HepG2 (cell line): Measurements from ENCODE around the gene LRRC43. TPM values are rescaled to one million over a fixed set of nuclear protein-coding genes. Genes with fewer than 3 reads are reported as not detected.
A peak's percentile ranks its signal among the peaks of the same experiment; 100 is the strongest.

Source experiments
- ARID2 ChIP-seq: sonication (generic); formaldehyde crosslinking; IDR thresholded peaks from 2 replicates; pipeline ENCODE4 v1.8.1; 2022; ENCODE audit warnings: mild to moderate bottlenecking, missing genetic modification reagents, borderline replicate concordance
- FOXK2 ChIP-seq: fragments of 450-650 bp; IDR thresholded peaks from 2 replicates; pipeline ENCODE4 v1.6.1; 2016
- GATAD2A ChIP-seq: IDR thresholded peaks from 2 replicates; pipeline ENCODE4 v1.6.1; 2016
- KDM1A ChIP-seq: IDR thresholded peaks from 2 replicates; pipeline ENCODE4 v1.6.1; 2016; ENCODE audit warnings: missing compliant biosample characterization
- MEIS2 ChIP-seq: sonication (generic); formaldehyde crosslinking; IDR thresholded peaks from 2 replicates; pipeline ENCODE4 v1.9.0; 2021; ENCODE audit warnings: mild to moderate bottlenecking, missing genetic modification reagents
- NFIB ChIP-seq: sonication (generic); formaldehyde crosslinking; IDR thresholded peaks from 2 replicates; pipeline ENCODE4 v1.9.0; 2021; ENCODE audit warnings: missing genetic modification reagents, mild to moderate bottlenecking, borderline replicate concordance
- PCBP2 ChIP-seq: fragments of 200-400 bp; formaldehyde crosslinking; optimal IDR thresholded peaks from 2 replicates; pipeline ENCODE3; 2018; ENCODE audit warnings: low read length, low read depth; ENCODE audit not compliant: poor library complexity, severe bottlenecking
- PRPF4 ChIP-seq: fragments of 200-400 bp; formaldehyde crosslinking; IDR thresholded peaks from 2 replicates; pipeline ENCODE4 v1.6.1; 2016; ENCODE audit warnings: low read length, low read depth; ENCODE audit not compliant: poor library complexity, severe bottlenecking
- RXRB ChIP-seq: IDR thresholded peaks from 2 replicates; pipeline ENCODE4 v1.6.1; 2016; ENCODE audit warnings: borderline replicate concordance, missing genetic modification reagents, missing compliant biosample characterization
- SIX1 ChIP-seq: sonication (generic); formaldehyde crosslinking; IDR thresholded peaks from 2 replicates; pipeline ENCODE4 v1.4.0; 2020; ENCODE audit warnings: missing genetic modification reagents, borderline replicate concordance
- ZNF720 ChIP-seq: sonication (generic); formaldehyde crosslinking; IDR thresholded peaks from 2 replicates; pipeline ENCODE4 v1.4.0; 2020; ENCODE audit warnings: missing genetic modification reagents
- ZNF75D ChIP-seq: sonication (generic); formaldehyde crosslinking; IDR thresholded peaks from 2 replicates; pipeline ENCODE4 v1.8.1; 2023; ENCODE audit warnings: missing genetic modification reagents, mild to moderate bottlenecking, borderline replicate concordance
- polyA plus RNA-seq, 8 experiments: library from polyadenylated mRNA; depleted of rRNA in 3 of 8; stranded (reverse) in 7 of 8; unstranded in 1 of 8; fragments of >200 nt; fragmentation: Illumina TruSeq in 4 of 8; extraction: Trizol in 4 of 8; gene quantifications; 2 replicates each; pipeline versions ENCODE4 v1.2.1 to v1.2.3, GENCODE V29; 2011 to 2016; ENCODE audit warnings: low read depth in 4 of 8, missing spikeins in 1 of 8, mixed read lengths in 1 of 8; ENCODE audit not compliant: insufficient read depth in 1 of 8
- total RNA-seq, 5 experiments: library from RNA; depleted of rRNA; stranded (reverse); fragments of >200 nt; fragmentation: Illumina TruSeq; extraction: Trizol; gene quantifications; 2 replicates each; pipeline ENCODE4 v1.2.3, GENCODE V29; 2016; ENCODE audit warnings: low read depth in 1 of 5
- TF ChIP-seq, protein P1 (sequence below): sonication (generic); formaldehyde crosslinking; conservative IDR thresholded peaks from 2 replicates; pipeline ENCODE4 v1.4.0; 2020; ENCODE audit warnings: missing genetic modification reagents
- TF ChIP-seq, protein P2 (sequence below): sonication (generic); formaldehyde crosslinking; IDR thresholded peaks from 2 replicates; pipeline ENCODE4 v1.5.0; 2020; ENCODE audit warnings: missing genetic modification reagents, mild to moderate bottlenecking, borderline replicate concordance
- TF ChIP-seq, protein P3 (sequence below): sonication (generic); formaldehyde crosslinking; IDR thresholded peaks from 2 replicates; pipeline ENCODE4 v1.8.1; 2023; ENCODE audit warnings: missing genetic modification reagents, mild to moderate bottlenecking, borderline replicate concordance
- TF ChIP-seq, protein P4 (sequence below): IDR thresholded peaks from 2 replicates; pipeline ENCODE4 v1.6.1; 2016; ENCODE audit warnings: missing biosample characterization, missing genetic modification reagents, low read depth
- TF ChIP-seq, protein P5 (sequence below): sonication (generic); formaldehyde crosslinking; IDR thresholded peaks from 2 replicates; pipeline ENCODE4 v1.5.1; 2020; ENCODE audit warnings: missing genetic modification reagents, mild to moderate bottlenecking, borderline replicate concordance
- TF ChIP-seq, protein P6 (sequence below): sonication (generic); formaldehyde crosslinking; IDR thresholded peaks from 2 replicates; pipeline ENCODE4 v1.4.0; 2020; ENCODE audit warnings: missing genetic modification reagents, borderline replicate concordance
- TF ChIP-seq, protein P7 (sequence below): sonication (generic); formaldehyde crosslinking; IDR thresholded peaks from 2 replicates; pipeline ENCODE4 v1.8.1; 2023; ENCODE audit warnings: mild to moderate bottlenecking, missing genetic modification reagents

LRRC43 gene
- total and polyA plus RNA-seq, 2 of the 13 experiments (the other 11 are each of a cell fraction or from before 2014, with no cell fraction given): not detected

DNA sequence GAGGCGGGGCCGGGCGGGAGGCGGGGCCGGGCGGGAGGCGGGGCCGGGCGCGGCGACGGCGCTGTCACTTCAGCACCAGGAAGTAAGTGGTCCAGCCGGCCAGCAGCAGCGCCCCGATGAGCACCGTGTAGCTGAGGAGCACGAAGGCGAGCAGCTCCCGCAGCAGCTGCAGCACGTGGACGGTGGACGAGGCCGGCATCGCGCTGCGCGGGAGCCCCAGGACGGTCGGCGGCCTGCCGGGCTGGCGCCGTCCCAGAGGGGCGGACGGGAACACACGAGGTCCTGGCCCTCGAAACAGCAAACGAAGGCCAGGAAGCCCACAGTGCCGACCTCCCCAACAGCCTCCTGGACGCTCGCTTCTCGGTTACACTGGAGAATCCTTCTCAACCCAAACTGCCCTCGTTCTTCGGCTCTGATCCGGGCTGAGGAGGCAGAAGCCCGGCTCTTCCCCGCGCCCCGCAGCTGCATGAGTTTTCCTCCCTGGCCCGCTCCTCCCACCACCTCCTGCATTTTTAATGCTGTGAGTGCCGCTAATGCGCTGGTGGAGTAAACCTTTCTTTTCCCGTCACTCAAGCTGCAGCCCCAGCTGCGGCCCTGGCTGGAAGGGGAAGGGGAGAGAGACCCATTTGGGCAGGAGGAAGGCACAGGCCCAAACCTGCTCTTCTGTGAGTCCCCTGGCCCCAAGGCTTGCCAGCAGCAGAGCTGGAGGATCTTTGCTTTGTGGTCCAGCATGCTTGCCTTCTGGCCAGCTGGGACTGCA, 43.6 kb downstream of the LRRC43 start (continued):
- TF ChIP-seq, protein P1, sequence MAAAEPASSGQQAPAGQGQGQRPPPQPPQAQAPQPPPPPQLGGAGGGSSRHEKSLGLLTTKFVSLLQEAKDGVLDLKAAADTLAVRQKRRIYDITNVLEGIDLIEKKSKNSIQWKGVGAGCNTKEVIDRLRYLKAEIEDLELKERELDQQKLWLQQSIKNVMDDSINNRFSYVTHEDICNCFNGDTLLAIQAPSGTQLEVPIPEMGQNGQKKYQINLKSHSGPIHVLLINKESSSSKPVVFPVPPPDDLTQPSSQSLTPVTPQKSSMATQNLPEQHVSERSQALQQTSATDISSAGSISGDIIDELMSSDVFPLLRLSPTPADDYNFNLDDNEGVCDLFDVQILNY (CRISPR knock-in tag): peak; percentile 65
- TF ChIP-seq KDM1A (CRISPR knock-in tag) (no peak), PRPF4 (no peak), RXRB (peak; percentile 15; the same call in 1 of the 2 replicates), FOXK2 (no peak), PCBP2 (no peak), SIX1 (CRISPR knock-in tag) (no peak; the same call in 1 of the 2 replicates), ARID2 (no peak), MEIS2 (CRISPR knock-in tag) (peak; percentile 93), NFIB (peak; percentile 83; the same call in 1 of the 2 replicates), ZNF720 (0 out of 2 replicates have a peak, but pooled peaks have one; percentile 78), ZNF75D (CRISPR knock-in tag) (no peak), GATAD2A (CRISPR knock-in tag) (no peak)
- TF ChIP-seq, protein P2, sequence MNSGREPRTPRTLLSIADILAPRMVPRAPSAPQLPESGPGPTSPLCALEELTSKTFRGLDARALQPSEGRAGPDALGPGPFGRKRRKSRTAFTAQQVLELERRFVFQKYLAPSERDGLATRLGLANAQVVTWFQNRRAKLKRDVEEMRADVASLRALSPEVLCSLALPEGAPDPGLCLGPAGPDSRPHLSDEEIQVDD: peak; percentile 95; the same call in 1 of the 2 replicates
- TF ChIP-seq, protein P3, sequence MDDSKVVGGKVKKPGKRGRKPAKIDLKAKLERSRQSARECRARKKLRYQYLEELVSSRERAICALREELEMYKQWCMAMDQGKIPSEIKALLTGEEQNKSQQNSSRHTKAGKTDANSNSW (CRISPR knock-in tag): peak; percentile 58; the same call in 1 of the 2 replicates
- TF ChIP-seq, protein P4, sequence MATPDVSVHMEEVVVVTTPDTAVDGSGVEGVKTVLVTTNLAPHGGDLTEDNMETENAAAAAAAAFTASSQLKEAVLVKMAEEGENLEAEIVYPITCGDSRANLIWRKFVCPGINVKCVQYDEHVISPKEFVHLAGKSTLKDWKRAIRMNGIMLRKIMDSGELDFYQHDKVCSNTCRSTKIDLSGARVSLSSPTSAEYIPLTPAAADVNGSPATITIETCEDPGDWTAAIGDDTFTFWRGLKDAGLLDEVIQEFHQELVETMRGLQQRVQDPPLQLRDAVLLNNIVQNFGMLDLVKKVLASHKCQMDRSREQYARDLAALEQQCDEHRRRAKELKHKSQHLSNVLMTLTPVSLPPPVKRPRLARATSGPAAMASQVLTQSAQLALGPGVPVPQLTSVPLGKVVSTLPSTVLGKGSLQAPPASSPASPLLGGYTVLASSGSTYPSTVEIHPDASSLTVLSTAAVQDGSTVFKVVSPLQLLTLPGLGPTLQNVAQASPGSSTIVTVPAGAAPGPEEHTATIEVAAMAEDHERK (CRISPR knock-in tag): no peak
- TF ChIP-seq, protein P5, sequence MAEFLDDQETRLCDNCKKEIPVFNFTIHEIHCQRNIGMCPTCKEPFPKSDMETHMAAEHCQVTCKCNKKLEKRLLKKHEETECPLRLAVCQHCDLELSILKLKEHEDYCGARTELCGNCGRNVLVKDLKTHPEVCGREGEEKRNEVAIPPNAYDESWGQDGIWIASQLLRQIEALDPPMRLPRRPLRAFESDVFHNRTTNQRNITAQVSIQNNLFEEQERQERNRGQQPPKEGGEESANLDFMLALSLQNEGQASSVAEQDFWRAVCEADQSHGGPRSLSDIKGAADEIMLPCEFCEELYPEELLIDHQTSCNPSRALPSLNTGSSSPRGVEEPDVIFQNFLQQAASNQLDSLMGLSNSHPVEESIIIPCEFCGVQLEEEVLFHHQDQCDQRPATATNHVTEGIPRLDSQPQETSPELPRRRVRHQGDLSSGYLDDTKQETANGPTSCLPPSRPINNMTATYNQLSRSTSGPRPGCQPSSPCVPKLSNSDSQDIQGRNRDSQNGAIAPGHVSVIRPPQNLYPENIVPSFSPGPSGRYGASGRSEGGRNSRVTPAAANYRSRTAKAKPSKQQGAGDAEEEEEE (CRISPR knock-in tag): no peak
- TF ChIP-seq, protein P6, sequence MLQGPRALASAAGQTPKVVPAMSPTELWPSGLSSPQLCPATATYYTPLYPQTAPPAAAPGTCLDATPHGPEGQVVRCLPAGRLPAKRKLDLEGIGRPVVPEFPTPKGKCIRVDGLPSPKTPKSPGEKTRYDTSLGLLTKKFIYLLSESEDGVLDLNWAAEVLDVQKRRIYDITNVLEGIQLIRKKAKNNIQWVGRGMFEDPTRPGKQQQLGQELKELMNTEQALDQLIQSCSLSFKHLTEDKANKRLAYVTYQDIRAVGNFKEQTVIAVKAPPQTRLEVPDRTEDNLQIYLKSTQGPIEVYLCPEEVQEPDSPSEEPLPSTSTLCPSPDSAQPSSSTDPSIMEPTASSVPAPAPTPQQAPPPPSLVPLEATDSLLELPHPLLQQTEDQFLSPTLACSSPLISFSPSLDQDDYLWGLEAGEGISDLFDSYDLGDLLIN: no peak; the same call in 1 of the 2 replicates
- TF ChIP-seq, protein P7, sequence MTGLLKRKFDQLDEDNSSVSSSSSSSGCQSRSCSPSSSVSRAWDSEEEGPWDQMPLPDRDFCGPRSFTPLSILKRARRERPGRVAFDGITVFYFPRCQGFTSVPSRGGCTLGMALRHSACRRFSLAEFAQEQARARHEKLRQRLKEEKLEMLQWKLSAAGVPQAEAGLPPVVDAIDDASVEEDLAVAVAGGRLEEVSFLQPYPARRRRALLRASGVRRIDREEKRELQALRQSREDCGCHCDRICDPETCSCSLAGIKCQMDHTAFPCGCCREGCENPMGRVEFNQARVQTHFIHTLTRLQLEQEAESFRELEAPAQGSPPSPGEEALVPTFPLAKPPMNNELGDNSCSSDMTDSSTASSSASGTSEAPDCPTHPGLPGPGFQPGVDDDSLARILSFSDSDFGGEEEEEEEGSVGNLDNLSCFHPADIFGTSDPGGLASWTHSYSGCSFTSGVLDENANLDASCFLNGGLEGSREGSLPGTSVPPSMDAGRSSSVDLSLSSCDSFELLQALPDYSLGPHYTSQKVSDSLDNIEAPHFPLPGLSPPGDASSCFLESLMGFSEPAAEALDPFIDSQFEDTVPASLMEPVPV (CRISPR knock-in tag): peak; percentile 81; the same call in 1 of the 2 replicates
